DND-41 (cell line): ENCODE data around the gene CERS6.

ENCODE experiments used
- ATAC-seq: fragments of 200-7000 bp; cut with Tn5 transposase; 3 replicates; pipeline ENCODE4 v1.9.1; 2021; ENCODE audit warnings: low read depth; ENCODE audit not compliant: insufficient read depth
- DNase-seq: peaks from one replicate; pipeline ENCODE4 v3.0.0-alpha.2; 2020
- H2AFZ ChIP-seq: 2 replicates; pipeline ENCODE4 v1.6.0; 2012; ENCODE audit warnings: low read depth, low read length
- H3K27ac ChIP-seq: 2 replicates; pipeline ENCODE4 v1.5.1; 2012; ENCODE audit warnings: low read length, inconsistent platforms
- H3K27me3 ChIP-seq: fragments of 200-600 bp; sonication (generic); 2 replicates; pipeline ENCODE4 v1.6.0; 2012; ENCODE audit warnings: low read length, mild to moderate bottlenecking, inconsistent platforms; ENCODE audit not compliant: insufficient read depth, poor library complexity
- H3K36me3 ChIP-seq: 2 replicates; pipeline ENCODE4 v1.5.1; 2012; ENCODE audit warnings: low read length, inconsistent platforms; ENCODE audit not compliant: insufficient read depth
- H3K4me1 ChIP-seq: 2 replicates; pipeline ENCODE4 v1.5.1; 2012; ENCODE audit warnings: mild to moderate bottlenecking, low read length; ENCODE audit not compliant: insufficient read depth
- H3K4me2 ChIP-seq: 2 replicates; pipeline ENCODE4 v1.6.0; 2012; ENCODE audit warnings: mild to moderate bottlenecking, moderate library complexity, low read length, inconsistent platforms; ENCODE audit not compliant: insufficient read depth
- H3K4me3 ChIP-seq, 2 experiments: fragments of 200-600 bp in 1 of 2; shearing (Covaris generic) in 1 of 2; 2 replicates each; pipeline ENCODE4 v1.5.1; 2012 to 2016; ENCODE audit warnings: inconsistent platforms in 2 of 2, low read length in 2 of 2, mild to moderate bottlenecking in 2 of 2, low read depth in 1 of 2, moderate library complexity in 1 of 2
- H3K79me2 ChIP-seq: 2 replicates; pipeline ENCODE4 v1.6.0; 2012; ENCODE audit warnings: low read length, inconsistent platforms; ENCODE audit not compliant: insufficient read depth
- H3K9ac ChIP-seq: 2 replicates; pipeline ENCODE4 v1.6.0; 2012; ENCODE audit warnings: low read depth, mild to moderate bottlenecking, inconsistent platforms, low read length, moderate library complexity
- H3K9me3 ChIP-seq: 2 replicates; pipeline ENCODE4 v1.5.1; 2012; ENCODE audit warnings: low read length, moderate library complexity, mild to moderate bottlenecking, inconsistent platforms; ENCODE audit not compliant: insufficient read depth, severe bottlenecking
- H4K20me1 ChIP-seq: 2 replicates; pipeline ENCODE4 v1.6.0; 2012; ENCODE audit warnings: low read length; ENCODE audit not compliant: insufficient read depth
- CTCF ChIP-seq: IDR thresholded peaks from 2 replicates; pipeline ENCODE4 v1.5.1; 2012; ENCODE audit warnings: borderline replicate concordance, low read length, moderate library complexity, mild to moderate bottlenecking; ENCODE audit not compliant: poor library complexity, severe bottlenecking; ENCODE audit errors: extremely low read depth
- EZH2 ChIP-seq: IDR thresholded peaks from 3 replicates; pipeline ENCODE4 v1.6.1; 2012; ENCODE audit warnings: borderline replicate concordance, low read depth, mild to moderate bottlenecking, moderate library complexity, low read length, inconsistent platforms; ENCODE audit not compliant: severe bottlenecking

CERS6 gene

GRCh38 chr2:168687314-168687713 lies 231.2 kb downstream of the CERS6 start:
- Histone ChIP-seq H3K4me1 (no peaks in the 10 kb centered on the region), H3K36me3 (peaks cover 6% of the 10 kb centered on the region; the same call in 1 of the 2 replicates), H3K27ac (no peak overlapping the region), H3K79me2 (no peaks in the 10 kb centered on the region), H3K27me3 (no peaks in the 10 kb centered on the region), H3K4me3 (no peak overlapping the region), H3K9me3 (no peaks in the 10 kb centered on the region), H4K20me1 (no peaks in the 10 kb centered on the region), H3K9ac (no peak overlapping the region), H3K4me2 (no peak overlapping the region), H2AFZ (no peak overlapping the region)
- DNase-seq, result no peak
- peak; percentile 23 for TF ChIP-seq CTCF
- TF ChIP-seq EZH2, result no peak
- ATAC-seq, result no peak

DNA sequence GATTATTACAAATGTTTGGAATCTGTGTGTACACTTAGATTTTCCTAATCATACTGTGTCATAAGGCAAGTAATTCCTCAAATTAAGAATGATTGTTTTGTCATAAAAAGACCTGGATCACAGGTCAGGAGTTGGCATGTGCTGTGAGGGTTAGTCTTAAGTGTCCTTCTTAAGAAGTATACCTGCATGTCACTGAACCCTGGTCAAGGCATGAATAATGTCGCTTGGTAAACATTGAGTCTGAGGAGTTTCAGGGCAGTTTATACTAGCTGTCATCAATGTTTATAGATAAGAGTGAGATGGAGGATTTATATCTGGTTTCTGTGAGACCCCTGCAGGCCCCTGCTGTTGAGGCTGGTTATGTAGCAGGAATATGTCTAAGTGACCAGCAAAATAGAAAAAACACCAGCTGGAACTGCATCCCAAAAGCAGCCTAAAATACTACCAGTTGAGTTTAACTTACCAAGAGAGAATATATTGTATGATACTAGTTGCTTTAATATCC lies 234.4 kb downstream of the CERS6 start:
- no peaks in the 10 kb centered on the region for H3K9me3 ChIP-seq
- peaks cover 9% of the 10 kb centered on the region; the same call in 1 of the 2 replicates for H3K36me3 ChIP-seq
- H3K9ac ChIP-seq, result no peak overlapping the region
- no peak overlapping the region for H2AFZ ChIP-seq
- no peak for DNase-seq
- ATAC-seq, result no peak
- no peaks in the 10 kb centered on the region for H4K20me1 ChIP-seq
- no peak overlapping the region for H3K4me2 ChIP-seq
- no peak for TF ChIP-seq EZH2
- no peak for TF ChIP-seq CTCF
- H3K79me2 ChIP-seq, result no peaks in the 10 kb centered on the region
- no peaks in the 10 kb centered on the region for H3K4me1 ChIP-seq
- no peak overlapping the region for H3K27ac ChIP-seq
- no peaks in the 10 kb centered on the region for H3K27me3 ChIP-seq
- H3K4me3 ChIP-seq, result no peak overlapping the region

GRCh38 chr2:168691221-168691620 lies 235.1 kb downstream of the CERS6 start:
- TF ChIP-seq CTCF (no peak), EZH2 (no peak)
- H3K4me1 ChIP-seq, result no peaks in the 10 kb centered on the region
- H2AFZ ChIP-seq, result no peak overlapping the region
- no peaks in the 10 kb centered on the region for H3K79me2 ChIP-seq
- no peak for ATAC-seq
- H3K4me3 ChIP-seq, result no peak overlapping the region
- peaks cover 17% of the 10 kb centered on the region; the same call in 1 of the 2 replicates for H3K36me3 ChIP-seq
- DNase-seq, result no peak
- H3K9ac ChIP-seq, result no peak overlapping the region
- no peaks in the 10 kb centered on the region for H3K9me3 ChIP-seq
- H3K27ac ChIP-seq, result no peak overlapping the region
- H4K20me1 ChIP-seq, result no peaks in the 10 kb centered on the region
- H3K27me3 ChIP-seq, result no peaks in the 10 kb centered on the region
- no peak overlapping the region for H3K4me2 ChIP-seq

GRCh38 chr2:168692132-168692744 lies 236.2 kb downstream of the CERS6 start:
- no peak overlapping the region for H2AFZ ChIP-seq
- ATAC-seq (no peak), DNase-seq (no peak)
- H3K27ac ChIP-seq, result no peak overlapping the region
- no peaks in the 10 kb centered on the region for H3K79me2 ChIP-seq
- no peaks in the 10 kb centered on the region for H3K4me1 ChIP-seq
- no peaks in the 10 kb centered on the region for H3K9me3 ChIP-seq
- peaks cover 25% of the 10 kb centered on the region; the same call in 1 of the 2 replicates for H3K36me3 ChIP-seq
- no peak overlapping the region for H3K4me3 ChIP-seq
- no peak overlapping the region for H3K9ac ChIP-seq
- H3K4me2 ChIP-seq, result no peak overlapping the region
- TF ChIP-seq EZH2 (no peak), CTCF (no peak)
- no peaks in the 10 kb centered on the region for H4K20me1 ChIP-seq
- H3K27me3 ChIP-seq, result no peaks in the 10 kb centered on the region
